Measurements from ENCODE around the gene GGNBP2.
"Not testable (repeated sequence)": the region's sequence is repeated elsewhere in the genome, so short reads cannot be mapped to it uniquely, and the experiment has no call there.

Gene GGNBP2, protein sequence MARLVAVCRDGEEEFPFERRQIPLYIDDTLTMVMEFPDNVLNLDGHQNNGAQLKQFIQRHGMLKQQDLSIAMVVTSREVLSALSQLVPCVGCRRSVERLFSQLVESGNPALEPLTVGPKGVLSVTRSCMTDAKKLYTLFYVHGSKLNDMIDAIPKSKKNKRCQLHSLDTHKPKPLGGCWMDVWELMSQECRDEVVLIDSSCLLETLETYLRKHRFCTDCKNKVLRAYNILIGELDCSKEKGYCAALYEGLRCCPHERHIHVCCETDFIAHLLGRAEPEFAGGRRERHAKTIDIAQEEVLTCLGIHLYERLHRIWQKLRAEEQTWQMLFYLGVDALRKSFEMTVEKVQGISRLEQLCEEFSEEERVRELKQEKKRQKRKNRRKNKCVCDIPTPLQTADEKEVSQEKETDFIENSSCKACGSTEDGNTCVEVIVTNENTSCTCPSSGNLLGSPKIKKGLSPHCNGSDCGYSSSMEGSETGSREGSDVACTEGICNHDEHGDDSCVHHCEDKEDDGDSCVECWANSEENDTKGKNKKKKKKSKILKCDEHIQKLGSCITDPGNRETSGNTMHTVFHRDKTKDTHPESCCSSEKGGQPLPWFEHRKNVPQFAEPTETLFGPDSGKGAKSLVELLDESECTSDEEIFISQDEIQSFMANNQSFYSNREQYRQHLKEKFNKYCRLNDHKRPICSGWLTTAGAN
- total RNA-seq = 157 to 203 reads per million in 2 donors

DNA sequence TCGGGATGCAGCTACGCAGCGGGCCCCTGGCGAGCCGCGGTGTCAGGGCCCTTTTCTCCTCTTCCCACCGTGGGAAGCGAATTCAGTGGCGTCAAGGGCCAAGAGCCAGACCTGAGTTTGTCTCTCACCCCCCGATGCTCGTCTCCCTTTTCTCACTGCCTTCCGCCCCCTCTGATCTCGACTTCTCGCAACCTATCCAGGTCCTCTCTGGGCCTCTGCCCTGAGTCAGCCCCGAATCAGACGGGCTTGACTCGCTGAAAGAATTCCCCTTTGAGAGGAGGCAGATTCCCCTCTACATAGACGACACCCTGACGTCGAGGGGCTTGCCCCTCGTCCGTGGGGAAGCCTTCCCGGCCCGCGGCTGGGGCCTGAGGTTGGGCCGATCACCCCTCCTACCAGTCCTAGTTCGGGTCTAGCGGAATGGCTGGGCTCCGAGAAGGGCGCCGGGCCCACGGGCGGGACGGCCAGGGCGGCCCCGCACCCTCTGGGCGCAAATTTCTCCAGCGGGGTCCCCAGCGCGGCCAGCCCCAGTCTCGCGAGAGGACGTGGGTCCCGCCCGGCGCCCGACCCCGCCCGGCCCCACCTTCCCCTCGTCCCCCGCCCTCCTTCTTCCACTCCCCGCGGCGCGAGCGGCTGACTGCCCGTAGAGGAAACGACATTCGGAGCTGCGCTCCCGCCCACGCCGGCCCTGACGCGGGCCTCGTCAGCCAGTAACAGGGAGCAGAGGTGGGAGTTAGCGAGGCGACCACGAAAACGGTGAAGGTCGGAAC, at the start of gene GGNBP2:
Gene GGNBP2 (plus strand): TSS at position 613 of the 770 bp plus-strand sequence. CDS start 806 bp downstream, outside the sequence.
- peak; percentile 83 for DNase-seq

DNA sequence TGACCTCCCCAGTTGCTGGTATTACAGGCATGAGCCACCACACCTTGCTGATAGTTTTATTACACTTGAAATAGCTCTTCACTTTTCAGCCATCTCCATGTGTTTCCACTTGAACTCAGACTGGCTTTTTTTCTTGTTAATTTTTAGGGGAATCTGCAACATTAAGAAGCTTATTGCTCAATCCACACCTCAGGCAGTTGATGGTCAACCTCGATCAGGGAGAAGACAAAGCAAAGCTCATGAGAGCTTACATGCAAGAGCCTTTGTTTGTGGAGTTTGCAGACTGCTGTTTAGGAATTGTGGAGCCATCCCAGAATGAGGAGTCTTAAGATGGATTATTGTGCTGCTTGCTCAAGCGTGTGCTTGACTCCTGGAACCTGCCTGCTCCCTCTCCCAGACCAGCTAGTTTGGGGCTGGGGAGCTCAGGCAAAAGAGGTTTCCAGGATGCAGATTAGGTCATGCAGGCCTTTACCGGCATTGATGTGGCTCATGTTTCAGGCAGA, 49.6 kb upstream of the GGNBP2 start:
- no peak for DNase-seq

DNA sequence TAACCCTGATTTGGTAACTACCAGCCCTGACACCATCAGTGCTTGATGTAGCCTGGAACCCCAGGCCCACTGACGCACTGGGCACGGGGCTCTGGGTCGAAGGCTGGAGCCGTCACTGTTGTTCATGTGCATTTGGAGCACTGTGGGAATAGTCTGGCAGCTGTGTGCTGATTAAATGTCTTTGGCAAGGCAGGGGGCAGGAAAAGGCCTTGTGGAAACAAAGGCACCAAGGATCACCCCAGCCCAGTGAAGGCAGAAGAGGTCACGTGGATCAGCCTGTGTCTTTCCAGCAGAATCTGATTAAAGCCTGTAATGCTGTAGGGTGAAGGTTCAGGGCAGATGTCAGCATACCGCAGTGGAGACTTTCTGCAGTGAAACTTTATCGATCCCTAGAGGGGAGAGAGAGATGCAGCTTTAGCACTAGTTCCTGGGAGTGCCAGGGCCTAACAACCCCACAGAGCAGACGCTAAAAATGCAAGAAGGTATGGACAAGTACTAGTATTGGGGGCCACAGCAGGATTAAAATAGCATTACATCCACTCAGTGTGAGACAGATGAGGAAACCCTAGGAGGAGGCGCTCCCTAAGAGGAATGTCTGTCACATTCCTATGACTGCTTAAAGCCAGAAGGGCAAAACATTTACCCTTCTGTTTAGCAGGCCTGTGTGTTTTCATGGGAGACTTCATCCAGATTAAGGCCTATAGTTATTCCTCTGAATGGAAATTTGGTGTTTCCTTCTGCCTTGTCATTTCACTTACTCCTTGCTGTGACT, 48.5 kb upstream of the GGNBP2 start:
- no peak for DNase-seq

DNA sequence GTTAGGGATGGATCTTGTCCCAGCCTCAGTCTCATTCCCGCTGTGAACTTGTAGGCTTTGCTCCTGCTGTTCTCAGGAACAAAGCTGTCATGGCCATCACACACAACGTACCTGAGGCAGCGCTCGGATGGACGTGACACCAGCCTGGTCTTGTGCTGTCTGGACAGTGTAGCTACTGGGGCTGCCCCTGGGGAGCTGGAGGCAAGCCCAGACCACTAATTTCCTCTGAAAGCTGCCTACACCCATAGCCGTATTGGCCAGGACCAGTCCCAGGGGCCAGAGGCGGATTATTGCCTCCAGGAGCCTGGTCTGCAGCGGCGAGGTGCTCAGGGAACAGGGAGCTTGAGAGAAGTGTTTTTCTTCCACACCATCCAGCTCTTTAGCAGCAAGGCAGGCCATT, 46.6 kb upstream of the GGNBP2 start:
- DNase-seq = no peak

DNA sequence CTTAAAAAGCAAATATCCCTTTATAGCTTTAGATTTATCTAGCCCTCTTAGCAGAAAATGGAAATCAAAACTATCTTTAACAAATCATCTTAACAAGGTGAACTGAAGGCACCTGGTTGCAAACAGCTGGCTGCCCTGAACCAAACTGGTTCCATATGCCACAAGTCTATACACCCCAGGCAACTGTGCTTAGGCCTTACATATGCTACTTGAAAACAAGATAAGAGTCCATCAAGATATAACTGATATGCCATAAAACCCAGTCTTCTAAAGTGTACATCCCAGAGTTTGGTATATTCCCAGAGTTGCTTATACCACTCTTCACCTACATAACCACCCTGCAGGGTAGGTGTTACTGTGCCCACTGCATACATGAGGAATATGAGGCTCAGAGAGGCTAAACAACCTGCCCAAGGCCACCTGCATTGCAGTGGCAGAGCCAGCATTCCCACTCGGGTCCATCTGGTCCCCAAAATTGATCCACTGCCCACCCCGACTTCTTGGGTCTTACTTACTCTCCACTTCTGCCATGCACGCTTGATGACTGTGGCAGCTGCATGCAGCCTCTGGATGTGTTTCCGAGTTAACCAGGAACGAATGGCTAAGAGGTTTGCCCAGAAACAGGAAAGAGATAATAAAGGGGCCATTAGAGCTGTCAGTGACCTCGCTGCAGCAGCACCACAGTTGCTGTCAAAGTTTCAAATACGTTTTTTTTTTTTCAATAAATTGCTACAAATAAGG, 46.0 kb upstream of the GGNBP2 start:
- no peak for DNase-seq

DNA sequence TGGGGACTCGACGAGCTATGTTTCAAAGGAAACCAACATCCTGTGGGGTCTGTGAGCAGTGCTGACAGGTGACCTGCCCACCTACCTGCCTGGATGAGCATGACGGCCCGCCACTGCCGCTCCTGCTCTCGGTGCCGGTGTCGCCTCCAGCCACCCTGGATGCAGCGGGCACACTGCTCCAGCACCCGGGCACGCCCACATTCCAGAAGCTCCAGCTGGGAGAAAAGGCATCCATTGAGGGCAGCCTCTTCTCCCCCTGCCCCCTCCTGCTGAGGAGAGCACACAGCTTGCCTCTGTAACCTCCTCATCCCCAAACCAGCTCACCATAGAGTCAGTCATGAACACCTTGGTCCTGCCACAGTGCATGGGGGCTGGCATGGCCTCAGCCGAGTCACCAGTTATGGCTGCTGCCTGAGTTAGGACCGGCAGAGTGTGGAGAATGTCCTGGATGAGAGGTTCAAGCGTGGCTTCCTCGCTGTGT, 43.9 kb upstream of the GGNBP2 start:
- no peak for DNase-seq

DNA sequence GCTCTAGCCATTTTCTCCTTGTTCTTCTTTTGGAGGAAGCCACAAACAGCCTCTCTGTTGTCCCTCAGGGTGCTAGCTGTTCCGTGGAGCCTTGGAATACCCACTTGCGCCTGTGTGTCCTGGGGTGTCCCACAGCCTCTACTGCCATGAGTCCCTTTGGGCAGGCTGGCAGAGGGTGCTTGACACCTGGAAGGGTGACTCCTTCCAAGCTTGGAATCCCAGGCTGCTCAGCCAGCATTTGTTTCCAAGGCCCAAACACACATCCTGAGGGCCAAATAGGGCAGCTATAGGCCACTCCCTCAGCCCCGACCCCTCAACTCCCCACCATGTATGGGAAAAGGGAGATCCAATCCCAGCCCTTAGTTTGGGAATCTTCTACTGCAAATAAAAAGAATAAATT, 43.4 kb upstream of the GGNBP2 start:
- DNase-seq = no peak

DNA sequence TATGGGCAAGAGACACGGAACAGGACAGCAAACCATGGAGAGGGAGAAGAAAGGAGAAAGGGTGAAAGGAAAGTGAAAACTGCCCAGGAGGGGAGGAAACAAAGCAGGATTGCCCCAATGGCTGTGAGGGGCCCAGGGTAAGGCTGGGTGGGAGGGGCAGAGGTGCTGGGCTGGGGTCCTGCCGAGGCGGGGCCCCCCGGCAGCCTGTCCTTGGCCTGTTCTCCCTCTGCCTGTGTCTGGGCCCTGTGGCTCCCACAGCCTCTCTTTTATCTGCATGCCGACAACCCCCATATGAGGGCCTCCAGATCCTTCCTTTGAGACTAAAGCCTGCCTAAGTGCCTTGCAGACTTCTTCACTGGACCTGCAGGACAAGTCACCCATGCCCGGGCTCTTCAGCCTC, 42.8 kb upstream of the GGNBP2 start:
- DNase-seq = no peak

DNA sequence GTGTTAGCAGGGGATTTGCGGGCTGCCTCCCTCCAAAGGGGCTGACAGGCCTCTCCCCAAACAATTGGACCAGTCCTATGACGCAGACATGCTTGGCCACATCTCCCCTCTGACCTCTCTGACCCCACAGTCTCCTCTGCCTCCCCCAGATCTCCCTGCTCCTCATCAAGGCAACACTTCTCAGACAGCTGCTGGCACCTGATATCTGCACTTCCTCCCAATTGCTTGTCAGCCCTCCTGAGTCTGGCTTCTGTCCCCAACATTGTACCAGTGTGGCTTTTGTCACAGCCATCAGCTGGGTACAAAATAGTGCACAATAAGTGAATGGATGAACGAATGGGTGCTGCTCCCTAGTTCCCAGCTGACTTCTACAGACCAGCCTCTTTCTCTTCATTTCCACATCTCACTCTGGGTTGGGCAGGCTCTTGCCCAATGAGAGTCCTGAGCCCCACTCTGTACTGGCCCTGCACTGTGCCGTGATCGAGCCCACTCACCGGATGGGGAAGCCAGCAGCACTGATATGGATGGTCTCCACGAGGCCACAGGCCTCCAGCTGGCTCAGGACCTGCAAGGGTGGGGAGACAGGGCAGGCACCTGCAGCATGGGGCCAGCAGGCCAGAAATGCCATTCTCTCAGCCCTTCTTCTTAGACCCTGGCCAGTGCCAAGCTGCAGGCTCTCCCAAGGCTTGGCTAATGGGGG, 41.1 kb upstream of the GGNBP2 start:
- no peak for DNase-seq

DNA sequence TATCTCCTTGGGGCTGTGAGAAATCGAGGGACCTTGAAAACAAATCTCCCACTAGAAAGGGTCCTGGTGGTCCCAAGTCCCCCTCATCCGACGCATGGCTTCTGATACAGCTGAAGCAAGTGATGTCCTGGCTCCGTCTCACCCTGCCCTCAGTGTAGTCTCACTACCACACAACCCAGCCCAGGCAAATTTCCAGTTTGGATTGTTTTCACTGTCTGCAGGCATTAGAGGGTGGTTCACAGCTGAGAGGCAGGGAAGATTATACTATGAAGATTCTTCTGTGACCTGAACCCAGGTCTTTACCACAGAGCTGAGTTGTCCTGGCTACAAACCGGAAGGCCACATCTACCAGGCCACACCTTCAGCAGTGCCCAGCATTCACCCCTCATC, 40.6 kb upstream of the GGNBP2 start:
- no peak for DNase-seq

DNA sequence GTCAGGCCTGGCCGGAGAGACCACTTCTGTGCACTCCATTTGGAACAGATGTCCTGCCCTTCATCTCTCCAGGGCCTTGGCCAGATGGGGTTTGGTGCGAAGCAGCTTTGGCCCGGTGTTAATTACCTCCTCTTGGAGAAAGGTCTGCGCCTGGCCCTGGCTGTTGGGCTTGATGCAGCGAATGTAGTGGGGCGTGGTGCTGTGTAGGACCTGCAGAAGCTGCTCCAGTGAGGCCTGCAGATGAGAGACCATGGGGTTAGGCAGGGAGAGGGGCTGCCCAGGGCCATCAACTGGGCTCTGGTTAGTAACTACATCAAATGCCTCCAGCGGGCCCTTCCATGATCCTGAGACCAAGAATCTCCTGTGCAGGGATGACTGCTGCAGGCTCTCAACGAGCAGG, 39.5 kb upstream of the GGNBP2 start:
- DNase-seq = no peak

DNA sequence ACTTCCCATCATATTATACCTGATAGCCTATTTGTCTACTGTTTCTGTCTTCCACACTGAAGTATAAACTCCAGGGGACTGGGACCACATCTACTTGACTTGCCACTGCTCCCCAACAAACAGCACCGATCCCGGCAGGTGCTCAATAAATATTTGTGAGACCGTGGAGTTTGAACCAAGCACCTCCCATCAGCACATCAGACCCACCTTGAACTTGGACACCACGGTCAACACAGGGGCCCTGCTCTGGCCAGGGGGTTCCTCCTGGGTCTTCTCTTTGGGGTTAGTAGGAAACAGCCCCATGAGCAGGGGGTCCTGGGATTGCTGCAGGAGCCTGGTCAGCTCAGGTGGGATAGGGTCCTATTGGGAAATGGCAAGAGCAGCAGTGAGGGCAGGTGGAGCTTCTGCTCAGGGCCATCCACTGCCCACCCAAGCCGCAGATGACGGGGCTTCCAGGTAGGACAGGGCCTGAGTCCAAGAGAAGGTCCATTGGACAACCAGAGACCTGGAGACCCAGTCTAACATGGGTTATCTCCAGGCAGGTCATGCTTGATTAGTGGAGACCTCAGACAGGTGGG, 38.4 kb upstream of the GGNBP2 start:
- DNase-seq = no peak

DNA sequence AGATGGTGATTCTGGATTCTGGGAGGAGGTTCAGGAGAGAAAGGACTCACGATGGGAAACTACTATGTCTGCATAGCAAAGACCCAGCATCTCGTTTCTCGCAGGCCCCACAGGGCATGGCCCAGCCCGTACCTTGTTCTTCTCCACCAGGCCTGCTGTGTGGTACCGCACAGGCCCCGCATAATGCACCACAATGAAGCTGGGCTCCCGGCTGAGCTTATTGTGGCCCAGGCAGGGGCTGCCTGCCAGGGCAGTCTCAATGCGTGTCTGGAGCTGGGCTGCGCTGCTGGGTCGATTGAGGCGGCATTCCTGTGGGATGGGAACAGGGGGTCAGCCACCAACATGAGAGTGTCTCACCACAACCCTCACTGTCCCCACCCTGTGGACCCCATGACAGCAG, 37.9 kb upstream of the GGNBP2 start:
- DNase-seq = no peak

DNA sequence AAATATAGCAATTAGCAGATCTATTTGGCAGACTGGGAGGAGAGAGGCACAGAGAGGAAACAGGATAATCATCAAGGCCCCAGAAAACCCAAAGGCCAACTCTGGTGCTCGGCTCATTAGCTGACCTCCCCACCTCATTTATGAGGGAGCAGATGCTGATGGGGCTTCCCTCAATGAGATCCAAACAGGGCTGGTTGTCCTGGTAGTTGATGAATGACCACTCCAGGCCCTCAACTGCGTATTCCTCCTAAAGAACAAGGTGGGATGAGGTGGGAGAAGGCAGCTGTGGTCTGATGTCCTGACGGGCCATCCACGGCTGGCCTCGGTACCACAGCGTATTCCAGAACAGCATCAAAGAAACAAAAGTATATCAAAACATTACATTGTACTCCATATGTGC, 37.5 kb upstream of the GGNBP2 start:
- no peak for DNase-seq

DNA sequence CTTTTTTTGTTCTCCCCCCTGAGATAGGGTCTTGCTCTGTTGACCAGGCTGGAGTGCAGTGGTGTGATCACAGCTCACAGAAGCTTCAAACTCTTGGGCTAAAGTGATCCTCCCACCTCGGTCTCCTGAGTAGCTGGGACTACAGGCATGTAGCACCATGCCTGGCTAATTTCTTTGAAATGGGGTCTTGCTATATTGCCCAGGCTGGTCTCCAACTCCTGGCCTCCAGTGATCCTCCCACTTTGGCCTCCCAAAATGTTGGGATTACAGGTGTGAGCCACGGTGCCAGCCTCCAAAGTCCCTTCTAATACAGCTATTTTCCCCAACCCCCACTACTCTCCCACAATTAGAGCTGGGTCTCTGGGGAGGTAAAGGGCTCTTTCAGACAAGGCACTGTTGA, 36.3 kb upstream of the GGNBP2 start:
- not testable (repeated sequence) for DNase-seq

DNA sequence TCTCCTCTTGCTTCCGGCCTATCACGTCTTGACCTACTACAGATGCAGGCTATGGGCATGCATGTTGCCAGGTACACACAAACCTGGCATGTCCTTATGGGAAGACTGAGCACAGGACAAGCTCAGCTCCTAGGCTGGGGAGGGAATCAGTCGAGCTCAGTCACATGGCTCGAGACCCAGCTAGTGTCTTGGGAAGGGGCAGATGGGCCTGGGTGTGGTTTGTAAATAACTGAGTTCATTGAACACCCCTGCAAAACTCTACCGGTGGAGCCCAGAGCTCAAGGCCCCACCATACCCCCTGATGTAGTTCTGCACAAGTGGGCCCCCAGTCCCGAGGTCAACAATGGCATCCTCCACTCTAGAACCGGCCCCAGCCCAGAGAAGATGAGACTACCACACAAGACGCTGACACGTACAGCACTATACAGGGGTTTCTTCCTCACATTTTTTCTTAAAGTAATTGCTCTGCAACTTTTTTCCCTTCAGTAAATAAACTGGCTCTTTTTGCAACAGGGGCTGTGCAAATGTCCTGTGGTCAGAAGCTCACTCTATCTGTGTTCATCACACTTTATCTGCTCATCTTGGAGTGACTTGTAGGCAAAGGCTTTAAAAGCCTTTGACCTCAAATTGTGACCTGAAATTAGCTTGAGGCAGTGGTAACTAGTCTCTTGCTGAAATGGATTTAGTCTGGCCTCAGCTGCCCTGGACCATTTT, 35.3 kb upstream of the GGNBP2 start:
- no peak for DNase-seq

DNA sequence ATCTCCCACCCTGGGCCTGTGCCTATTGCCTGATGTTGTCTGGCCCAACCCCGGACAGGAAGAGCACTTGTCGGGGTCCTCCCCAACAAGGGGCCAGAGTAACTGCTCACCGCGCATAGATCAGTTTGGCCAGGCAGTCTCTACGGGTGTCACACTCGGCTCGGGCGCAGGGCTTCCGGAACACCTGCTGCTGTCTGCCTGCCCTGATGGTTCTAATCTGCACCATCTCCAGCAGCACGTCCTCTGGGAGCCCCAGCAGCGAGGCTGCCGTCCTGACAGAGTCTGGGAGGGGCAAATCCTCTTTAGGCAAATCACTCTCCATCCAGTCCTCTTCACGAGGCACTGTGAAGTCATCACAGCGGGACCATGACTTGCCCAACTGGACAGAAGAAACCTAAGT, 34.1 kb upstream of the GGNBP2 start:
- no peak for DNase-seq

DNA sequence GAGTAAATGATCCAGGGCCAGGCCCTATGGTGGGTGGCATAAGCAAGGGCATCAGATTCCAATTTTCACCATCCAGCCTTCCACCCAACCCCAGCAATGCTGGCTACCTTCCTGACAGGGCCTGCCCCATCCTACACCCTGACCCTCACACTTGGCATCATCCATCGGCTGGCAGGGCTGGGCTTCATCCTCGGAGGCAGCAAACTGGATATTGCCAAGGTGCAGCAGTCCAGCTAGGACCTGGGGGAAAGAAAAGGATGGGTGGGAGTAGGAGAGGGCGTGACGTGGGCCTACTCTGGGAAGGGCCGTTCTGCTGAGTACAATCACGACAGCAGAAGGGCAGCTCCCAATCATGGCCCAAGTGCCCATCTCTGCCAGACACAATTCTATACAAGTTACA, 33.5 kb upstream of the GGNBP2 start:
- DNase-seq = no peak

DNA sequence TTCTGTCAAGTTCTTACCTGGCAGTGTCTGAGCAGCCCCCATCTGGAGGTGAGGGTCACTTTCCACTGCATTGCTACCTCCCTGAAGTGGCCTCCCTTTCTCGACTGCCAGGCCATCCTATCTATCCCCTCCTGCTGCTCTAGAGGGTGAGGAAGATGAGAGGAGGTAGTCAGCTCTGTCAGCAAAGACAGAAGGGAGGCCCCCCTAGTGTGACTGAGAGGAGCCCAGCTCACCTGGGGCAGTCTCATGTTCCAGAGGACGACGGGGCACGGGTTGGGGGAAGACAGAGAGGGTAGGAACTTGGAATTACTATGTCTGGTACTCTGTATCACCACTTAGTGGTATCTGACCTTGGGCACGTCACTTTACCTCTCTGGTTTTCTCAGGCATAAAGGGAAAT, 32.1 kb upstream of the GGNBP2 start:
- no peak for DNase-seq

DNA sequence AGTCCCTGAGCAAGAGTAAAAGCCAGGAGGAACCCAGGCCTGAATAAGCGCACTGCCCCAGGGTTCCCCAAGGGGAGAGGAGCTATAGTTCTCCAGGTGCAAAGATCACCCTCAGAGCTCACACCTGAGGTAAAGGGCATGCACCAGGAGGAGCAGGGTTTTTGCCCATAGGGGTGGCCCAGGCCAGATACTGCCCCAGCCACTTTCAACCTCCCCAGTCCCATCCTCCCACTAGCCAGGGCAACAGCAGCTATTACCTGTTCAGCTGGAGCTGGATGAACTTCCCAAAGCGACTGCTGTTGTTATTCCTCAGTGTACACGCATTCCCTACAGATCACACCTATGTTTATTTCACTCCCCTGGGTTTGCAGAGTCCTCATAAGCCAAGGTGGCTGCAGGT, 29.9 kb upstream of the GGNBP2 start:
- no peak for DNase-seq

All from activated gamma-delta T cell (primary cell).